CD14-positive monocyte (primary cell): ENCODE data around the gene ZNF423. TPM values are rescaled to one million over a fixed set of nuclear protein-coding genes. Genes with fewer than 3 reads are reported as not detected.

Experiments
- DNase-seq, 3 donors: peaks; one replicate each; pipeline ENCODE4 v3.0.0-alpha.2; 2011 to 2022
- H2AFZ ChIP-seq: 2 replicates; pipeline ENCODE4 v1.6.0; 2012; ENCODE audit warnings: mild to moderate bottlenecking, low read depth, low read length, inconsistent platforms; ENCODE audit not compliant: insufficient read depth, poor library complexity, severe bottlenecking
- H3K27ac ChIP-seq, 2 donors: 1 replicate in 1 of 2; 2 replicates in 1 of 2; pipeline ENCODE4 v1.5.1; 2012 to 2013; ENCODE audit warnings: low read length in 2 of 2, control low read depth in 1 of 2, inconsistent platforms in 1 of 2, low read depth in 1 of 2, mild to moderate bottlenecking in 1 of 2
- H3K27me3 ChIP-seq, 2 donors: one replicate each; pipeline versions ENCODE4 v1.6.0 to v1.6.1; 2011 to 2013; ENCODE audit warnings: low read length in 2 of 2; ENCODE audit not compliant: control insufficient read depth in 2 of 2, insufficient read depth in 2 of 2
- H3K36me3 ChIP-seq, 2 donors: replicated peaks in 1 of 2; 1 replicate in 1 of 2; 2 replicates in 1 of 2; pipeline versions ENCODE4 v1.5.1 to v1.6.1; 2012 to 2013; ENCODE audit warnings: low read length in 2 of 2, control low read depth in 1 of 2, inconsistent platforms in 1 of 2, mild to moderate bottlenecking in 1 of 2; ENCODE audit not compliant: insufficient read depth in 2 of 2, control insufficient read depth in 1 of 2
- H3K4me1 ChIP-seq, 2 donors: 1 replicate in 1 of 2; 2 replicates in 1 of 2; pipeline versions ENCODE4 v1.5.1 to v1.6.1; 2012 to 2013; ENCODE audit warnings: low read length in 2 of 2, control low read depth in 1 of 2, inconsistent platforms in 1 of 2, mild to moderate bottlenecking in 1 of 2, moderate library complexity in 1 of 2; ENCODE audit not compliant: insufficient read depth in 2 of 2, control insufficient read depth in 1 of 2
- H3K4me2 ChIP-seq: replicated peaks from 2 replicates; pipeline ENCODE3; 2012; ENCODE audit warnings: low read length, moderate library complexity, mild to moderate bottlenecking; ENCODE audit not compliant: poor library complexity, severe bottlenecking; ENCODE audit errors: extremely low read depth
- H3K4me3 ChIP-seq, 3 experiments: fragments of 200-600 bp in 1 of 3; sonication (generic) in 1 of 3; replicated peaks in 1 of 3; 1 replicate in 2 of 3; 2 replicates in 1 of 3; pipeline ENCODE4 v1.5.1; 2011 to 2013; ENCODE audit warnings: low read length in 3 of 3, mild to moderate bottlenecking in 3 of 3, control low read depth in 2 of 3, low read depth in 2 of 3, inconsistent platforms in 1 of 3, moderate library complexity in 1 of 3
- H3K79me2 ChIP-seq: 2 replicates; pipeline ENCODE4 v1.6.0; 2012; ENCODE audit warnings: mild to moderate bottlenecking, control low read depth, inconsistent platforms, low read length, moderate library complexity; ENCODE audit not compliant: insufficient read depth
- H3K9ac ChIP-seq: 2 replicates; pipeline ENCODE4 v1.6.0; 2017; ENCODE audit warnings: low read length, mild to moderate bottlenecking; ENCODE audit not compliant: insufficient read depth, poor library complexity, severe bottlenecking
- H3K9me3 ChIP-seq, 2 donors: replicated peaks in 1 of 2; 1 replicate in 1 of 2; 2 replicates in 1 of 2; pipeline versions ENCODE4 v1.5.1 to v1.6.1; 2012 to 2013; ENCODE audit warnings: low read length in 2 of 2, control low read depth in 1 of 2; ENCODE audit not compliant: control insufficient read depth in 1 of 2, insufficient read depth in 1 of 2
- H4K20me1 ChIP-seq: 2 replicates; pipeline ENCODE4 v1.6.0; 2012; ENCODE audit warnings: mild to moderate bottlenecking, low read length, control low read depth, moderate library complexity; ENCODE audit not compliant: insufficient read depth
- H3K27ac Mint-ChIP-seq, 7 donors: one replicate each; pipeline ENCODE4 v1.8.0; 2020; ENCODE audit warnings: mild to moderate bottlenecking in 7 of 7, mixed read lengths in 7 of 7, moderate library complexity in 6 of 7, inconsistent platforms in 2 of 7
- H3K27me3 Mint-ChIP-seq, 3 donors: one replicate each; pipeline ENCODE4 v1.8.0; 2021 to 2022; ENCODE audit warnings: low read depth in 3 of 3, mild to moderate bottlenecking in 3 of 3, mixed read lengths in 3 of 3, moderate library complexity in 3 of 3, inconsistent platforms in 1 of 3
- H3K36me3 Mint-ChIP-seq, 2 donors: one replicate each; pipeline ENCODE4 v1.8.0; 2020; ENCODE audit warnings: mixed read lengths in 2 of 2, inconsistent platforms in 1 of 2, mild to moderate bottlenecking in 1 of 2
- H3K4me1 Mint-ChIP-seq: one replicate; pipeline ENCODE4 v1.8.0; 2020; ENCODE audit warnings: mild to moderate bottlenecking, mixed read lengths
- H3K4me3 Mint-ChIP-seq, 2 donors: one replicate each; pipeline ENCODE4 v1.8.0; 2020; ENCODE audit warnings: mild to moderate bottlenecking in 2 of 2, mixed read lengths in 2 of 2, moderate library complexity in 1 of 2
- H3K9me3 Mint-ChIP-seq, 7 donors: one replicate each; pipeline ENCODE4 v1.8.0; 2020 to 2022; ENCODE audit warnings: mixed read lengths in 7 of 7, mild to moderate bottlenecking in 6 of 7, moderate library complexity in 6 of 7, inconsistent platforms in 2 of 7
- WGBS: methylation state at CpG from one replicate; pipeline ENCODE4 v1.1.5; 2013; ENCODE audit warnings: missing lambda C conversion rate; ENCODE audit not compliant: insufficient coverage; 5-methylcytosine and 5-hydroxymethylcytosine counted together
- intact Hi-C, 2 donors: fragments of 100-400 bp; cut with micrococcal nuclease; formaldehyde crosslinking; loops; one replicate each; pipeline versions ENCODE4 v1.15.0 to v1.15.1; 2023
- polyA plus RNA-seq, 3 donors: library from polyadenylated mRNA; depleted of rRNA in 1 of 3; unstranded in 2 of 3; stranded (reverse) in 1 of 3; fragments of 300-500 nt in 2 of 3; fragments of >200 nt in 1 of 3; fragmentation: Illumina TruSeq in 2 of 3; gene quantifications; 1 replicate in 2 of 3; 2 replicates in 1 of 3; pipeline ENCODE4 v1.2.3, GENCODE V29; 2012 to 2021
- TF ChIP-seq, protein P1 (sequence below): fragments of 200-600 bp; IDR thresholded peaks from one replicate; pipeline ENCODE4 v1.8.0; 2022; ENCODE audit warnings: antibody characterized with exemption, mild to moderate bottlenecking

Gene ZNF423
- polyA plus RNA-seq, 3 donors: not detected

DNA sequence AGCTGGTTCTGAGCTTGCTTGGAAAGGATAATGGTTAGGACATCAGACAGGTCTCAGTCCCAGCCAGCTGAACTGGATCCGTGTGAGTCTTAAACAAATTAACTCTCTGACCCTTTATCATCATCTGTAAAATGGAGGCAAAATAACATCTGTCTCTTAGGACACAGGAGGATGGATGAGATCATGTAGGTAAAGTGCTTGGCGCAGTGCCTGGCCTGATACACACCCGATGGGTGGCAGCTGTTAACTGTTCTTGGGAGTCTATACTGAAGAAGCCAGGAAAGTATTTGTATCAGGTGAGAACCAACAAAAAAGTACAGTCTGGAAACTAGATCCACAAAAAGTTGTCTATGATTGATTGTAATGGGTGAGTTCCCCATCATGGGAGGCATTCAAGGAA, 293.7 kb downstream of the ZNF423 start:
- H3K27me3 ChIP-seq: no peaks in the 10 kb centered on the region

DNA sequence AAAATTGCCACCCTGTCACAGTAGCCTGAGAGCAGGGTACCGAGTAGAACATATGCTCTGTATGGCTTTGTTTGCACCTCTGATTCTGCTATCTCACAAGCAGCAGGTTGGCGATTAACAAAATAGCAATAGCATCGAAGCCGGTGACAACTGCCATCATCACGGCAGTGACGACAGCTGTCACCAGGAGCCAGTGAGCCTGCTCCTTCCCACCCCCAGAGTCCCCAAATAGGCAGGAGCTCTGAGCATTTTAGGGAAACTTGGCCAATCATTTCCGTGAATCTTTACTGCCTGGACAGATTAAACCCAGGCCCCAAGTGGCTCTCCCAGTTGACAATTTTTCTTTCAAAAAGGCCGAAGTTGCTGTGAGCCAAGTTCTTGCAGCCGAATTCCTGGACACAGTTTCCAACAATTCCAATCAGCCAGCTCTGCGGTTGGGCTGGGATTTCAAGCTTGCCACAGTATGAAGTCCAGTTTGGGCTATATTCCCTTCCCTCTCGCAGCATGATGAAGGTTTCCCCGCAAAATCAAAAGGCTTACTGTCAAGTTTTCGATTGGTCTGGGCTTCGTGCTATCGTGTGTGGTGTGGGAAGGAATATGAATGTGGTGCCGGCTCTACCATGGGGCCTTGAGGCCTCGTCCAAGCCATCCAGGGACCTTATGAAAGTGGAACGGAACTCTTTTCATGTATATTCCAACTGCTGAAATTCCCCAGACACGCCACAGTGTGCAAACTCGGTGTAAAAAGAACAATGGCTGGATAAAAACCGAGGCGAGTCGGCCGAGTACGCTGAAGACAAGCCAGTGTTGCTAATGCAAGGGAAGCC, 295.7 kb downstream of the ZNF423 start:
- no peak for DNase-seq
- Mint-ChIP-seq H3K4me3 (no peak overlapping the region), H3K27me3 (peaks cover 0 to 2% (median 0%) of the 10 kb centered on the region in 3 donors), H3K36me3 (no peaks in the 10 kb centered on the region), H3K27ac (no peak overlapping the region), H3K9me3 (no peaks in the 10 kb centered on the region), H3K4me1 (no peaks in the 10 kb centered on the region)
- Histone ChIP-seq H3K4me1 (no peaks in the 10 kb centered on the region), H3K27ac (no peak overlapping the region), H4K20me1 (no peaks in the 10 kb centered on the region), H3K4me2 (no peak overlapping the region), H3K4me3 (no peak overlapping the region), H3K27me3 (no peaks in the 10 kb centered on the region), H3K36me3 (no peaks in the 10 kb centered on the region), H3K9ac (no peak overlapping the region), H3K79me2 (no peaks in the 10 kb centered on the region), H2AFZ (no peak overlapping the region), H3K9me3 (no peaks in the 10 kb centered on the region)
- intact Hi-C loops: no loop called here
- 94% methylated on average over 25 of the region's 25 CpGs for WGBS
- TF ChIP-seq, protein P1, sequence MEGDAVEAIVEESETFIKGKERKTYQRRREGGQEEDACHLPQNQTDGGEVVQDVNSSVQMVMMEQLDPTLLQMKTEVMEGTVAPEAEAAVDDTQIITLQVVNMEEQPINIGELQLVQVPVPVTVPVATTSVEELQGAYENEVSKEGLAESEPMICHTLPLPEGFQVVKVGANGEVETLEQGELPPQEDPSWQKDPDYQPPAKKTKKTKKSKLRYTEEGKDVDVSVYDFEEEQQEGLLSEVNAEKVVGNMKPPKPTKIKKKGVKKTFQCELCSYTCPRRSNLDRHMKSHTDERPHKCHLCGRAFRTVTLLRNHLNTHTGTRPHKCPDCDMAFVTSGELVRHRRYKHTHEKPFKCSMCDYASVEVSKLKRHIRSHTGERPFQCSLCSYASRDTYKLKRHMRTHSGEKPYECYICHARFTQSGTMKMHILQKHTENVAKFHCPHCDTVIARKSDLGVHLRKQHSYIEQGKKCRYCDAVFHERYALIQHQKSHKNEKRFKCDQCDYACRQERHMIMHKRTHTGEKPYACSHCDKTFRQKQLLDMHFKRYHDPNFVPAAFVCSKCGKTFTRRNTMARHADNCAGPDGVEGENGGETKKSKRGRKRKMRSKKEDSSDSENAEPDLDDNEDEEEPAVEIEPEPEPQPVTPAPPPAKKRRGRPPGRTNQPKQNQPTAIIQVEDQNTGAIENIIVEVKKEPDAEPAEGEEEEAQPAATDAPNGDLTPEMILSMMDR: no peak

More for the DNA sequence above, 293.7 kb downstream of the ZNF423 start:
- Histone ChIP-seq H3K9ac (no peak overlapping the region), H3K79me2 (no peaks in the 10 kb centered on the region), H3K36me3 (no peaks in the 10 kb centered on the region), H2AFZ (no peak overlapping the region), H3K27ac (no peak overlapping the region), H3K4me3 (no peak overlapping the region), H3K9me3 (no peaks in the 10 kb centered on the region), H3K4me2 (no peak overlapping the region), H3K4me1 (no peaks in the 10 kb centered on the region), H4K20me1 (no peaks in the 10 kb centered on the region)
- Mint-ChIP-seq H3K27me3 (peaks cover 0 to 2% (median 2%) of the 10 kb centered on the region in 3 donors), H3K9me3 (no peaks in the 10 kb centered on the region), H3K36me3 (no peaks in the 10 kb centered on the region), H3K4me1 (no peaks in the 10 kb centered on the region), H3K4me3 (no peak overlapping the region), H3K27ac (no peak overlapping the region)
- DNase-seq: no peak
- intact Hi-C loops: no loop called here
- TF ChIP-seq, protein P1: no peak
- 95% methylated on average over 2 of the region's 3 CpGs for WGBS
